ENCODE results near the gene NRXN2. TPM values are rescaled to one million over a fixed set of nuclear protein-coding genes. Genes with fewer than 3 reads are reported as not detected.

Gene NRXN2
- total and polyA plus RNA-seq, 4 donors: 0.17 to 2.8 (median 1.4) TPM

DNA sequence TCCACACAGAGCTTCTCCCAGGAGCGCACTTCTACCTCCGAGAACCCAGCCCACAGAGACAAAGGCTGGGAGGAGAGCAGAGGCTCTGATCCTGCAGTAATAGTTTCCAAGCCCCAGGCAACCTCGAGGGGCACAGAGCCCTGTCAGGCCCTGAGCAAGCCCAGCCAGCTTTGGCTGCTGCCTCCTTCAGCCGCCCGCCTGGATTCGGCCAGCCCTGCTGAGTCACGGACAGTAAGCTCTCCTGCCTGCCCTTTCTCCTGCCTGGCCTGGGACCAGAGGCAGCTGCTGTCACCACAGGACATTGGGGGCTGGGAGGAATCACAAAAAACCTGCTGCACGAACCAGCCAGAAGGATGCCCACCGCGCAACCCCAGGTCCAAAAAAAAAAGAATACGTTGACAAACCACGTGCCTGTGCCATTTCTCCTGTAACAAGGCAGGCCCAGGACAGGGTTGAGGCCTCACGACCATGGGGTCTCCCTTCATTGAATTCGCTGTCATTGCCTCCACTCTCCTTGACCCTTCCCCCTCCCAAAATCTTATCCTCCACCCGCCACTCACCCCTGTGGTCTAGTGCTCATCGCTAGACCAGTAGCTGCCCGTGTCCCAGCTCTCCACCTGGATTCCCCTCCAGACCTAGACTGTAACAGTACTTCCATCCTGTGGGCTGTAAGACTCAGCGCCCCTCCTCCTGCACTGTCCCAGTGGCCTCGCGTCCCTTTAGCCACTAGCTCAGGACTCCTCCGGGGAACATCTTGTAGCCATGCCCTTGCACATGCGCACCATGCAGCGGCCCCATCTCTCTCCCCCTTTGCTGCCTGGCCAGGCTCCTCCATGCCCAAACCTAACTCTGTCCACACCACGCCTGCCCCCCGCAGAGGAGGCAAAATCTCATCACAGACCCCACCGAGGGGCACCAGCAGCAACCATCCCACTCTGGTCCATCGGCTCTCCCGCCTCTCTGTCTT lies 139.4 kb downstream of the NRXN2 start:
- Histone ChIP-seq H3K36me3 (ENCODE audit: control insufficient read depth in 4 of 4, insufficient read depth in 3 of 4, low read depth in 1 of 4, low read length in 3 of 4) (no peaks in the 10 kb centered on the region), H3K4me3 (ENCODE audit: low read depth in 1 of 3, low read length in 3 of 3) (no peak overlapping the region), H3K9me3 (ENCODE audit: control insufficient read depth in 4 of 4, low read length in 3 of 4) (peaks cover 0 to 4% (median under 1%) of the 10 kb centered on the region in 4 donors), H3K27ac (ENCODE audit: low read depth in 1 of 2, low read length in 2 of 2) (no peak overlapping the region), H3K27me3 (ENCODE audit: control insufficient read depth in 4 of 4, insufficient read depth in 4 of 4, low read length in 3 of 4) (no peaks in the 10 kb centered on the region), H3K9ac (ENCODE audit: low read depth in 1 of 2, low read length in 2 of 2) (no peak overlapping the region), H3K4me1 (ENCODE audit: control insufficient read depth in 4 of 4, insufficient read depth in 4 of 4, low read length in 3 of 4) (no peaks in the 10 kb centered on the region)
- 88% methylated on average over 28 of the region's 28 CpGs for WGBS
- TF ChIP-seq TAF1 (conservative IDR thresholded peaks at IDR 0.05) (no peak), EGR1 (IDR thresholded peaks at IDR 0.05; ENCODE audit: low read depth in 2 of 2) (no peak), SP1 (IDR thresholded peaks at IDR 0.05) (no peak), JUND (IDR thresholded peaks at IDR 0.05) (no peak), GABPA (IDR thresholded peaks at IDR 0.05 in 1 of 2, conservative IDR thresholded peaks at IDR 0.05 in 1 of 2) (no peak), HNF4A (conservative IDR thresholded peaks at IDR 0.05) (no peak), FOXA1 (IDR thresholded peaks at IDR 0.05) (no peak), REST (IDR thresholded peaks at IDR 0.05) (no peak), YY1 (IDR thresholded peaks at IDR 0.05) (no peak), NR2F2 (IDR thresholded peaks at IDR 0.05) (no peak), ZBTB33 (IDR thresholded peaks at IDR 0.05) (no peak), RAD21 (IDR thresholded peaks at IDR 0.05) (no peak), FOXA2 (IDR thresholded peaks at IDR 0.05) (no peak)
- TF ChIP-seq, protein P1, sequence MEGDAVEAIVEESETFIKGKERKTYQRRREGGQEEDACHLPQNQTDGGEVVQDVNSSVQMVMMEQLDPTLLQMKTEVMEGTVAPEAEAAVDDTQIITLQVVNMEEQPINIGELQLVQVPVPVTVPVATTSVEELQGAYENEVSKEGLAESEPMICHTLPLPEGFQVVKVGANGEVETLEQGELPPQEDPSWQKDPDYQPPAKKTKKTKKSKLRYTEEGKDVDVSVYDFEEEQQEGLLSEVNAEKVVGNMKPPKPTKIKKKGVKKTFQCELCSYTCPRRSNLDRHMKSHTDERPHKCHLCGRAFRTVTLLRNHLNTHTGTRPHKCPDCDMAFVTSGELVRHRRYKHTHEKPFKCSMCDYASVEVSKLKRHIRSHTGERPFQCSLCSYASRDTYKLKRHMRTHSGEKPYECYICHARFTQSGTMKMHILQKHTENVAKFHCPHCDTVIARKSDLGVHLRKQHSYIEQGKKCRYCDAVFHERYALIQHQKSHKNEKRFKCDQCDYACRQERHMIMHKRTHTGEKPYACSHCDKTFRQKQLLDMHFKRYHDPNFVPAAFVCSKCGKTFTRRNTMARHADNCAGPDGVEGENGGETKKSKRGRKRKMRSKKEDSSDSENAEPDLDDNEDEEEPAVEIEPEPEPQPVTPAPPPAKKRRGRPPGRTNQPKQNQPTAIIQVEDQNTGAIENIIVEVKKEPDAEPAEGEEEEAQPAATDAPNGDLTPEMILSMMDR (IDR thresholded peaks at IDR 0.05; ENCODE audit: low read depth, low read length, missing input control): no peak
- TF ChIP-seq, protein P2, sequence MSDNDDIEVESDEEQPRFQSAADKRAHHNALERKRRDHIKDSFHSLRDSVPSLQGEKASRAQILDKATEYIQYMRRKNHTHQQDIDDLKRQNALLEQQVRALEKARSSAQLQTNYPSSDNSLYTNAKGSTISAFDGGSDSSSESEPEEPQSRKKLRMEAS (IDR thresholded peaks at IDR 0.05): no peak
- TF ChIP-seq, protein P3, sequence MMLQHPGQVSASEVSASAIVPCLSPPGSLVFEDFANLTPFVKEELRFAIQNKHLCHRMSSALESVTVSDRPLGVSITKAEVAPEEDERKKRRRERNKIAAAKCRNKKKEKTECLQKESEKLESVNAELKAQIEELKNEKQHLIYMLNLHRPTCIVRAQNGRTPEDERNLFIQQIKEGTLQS (IDR thresholded peaks at IDR 0.05): no peak
- DNase-seq (ENCODE audit: low spot score): no peak

All from liver (tissue), 9 donors.